HG02884 (cell line): ENCODE results near the gene RPL7A.
"Not testable (repeated sequence)": the region's sequence is repeated elsewhere in the genome, so short reads cannot be mapped to it uniquely, and the experiment has no call there.

Source experiments
- ATAC-seq: cut with Tn5 transposase; IDR thresholded peaks from one replicate; pipeline ENCODE4 v1.9.1; 2021; ENCODE audit warnings: mild to moderate bottlenecking, moderate library complexity; ENCODE audit not compliant: unreplicated experiment

RPL7A gene

GRCh38 chr9:133327834-133328484, 20.1 kb upstream of the RPL7A start:
- ATAC-seq: no peak

- ATAC-seq: not testable (repeated sequence)
Measured at GRCh38 chr9:133329306-133330156, 18.5 kb upstream of the RPL7A start.

GRCh38 chr9:133331221-133331620, 16.8 kb upstream of the RPL7A start:
- ATAC-seq: no peak

- ATAC-seq: no peak
Measured at GRCh38 chr9:133331641-133332380, 16.2 kb upstream of the RPL7A start.

GRCh38 chr9:133332381-133332730, 15.7 kb upstream of the RPL7A start:
- ATAC-seq: no peak

- ATAC-seq: no peak
Measured at GRCh38 chr9:133333011-133333410, 15.0 kb upstream of the RPL7A start.

- no peak for ATAC-seq
Measured at GRCh38 chr9:133333566-133333965, 14.5 kb upstream of the RPL7A start.

- no peak for ATAC-seq
Measured at GRCh38 chr9:133334161-133334560, 13.9 kb upstream of the RPL7A start.

GRCh38 chr9:133334888-133335287, 13.1 kb upstream of the RPL7A start:
- not testable (repeated sequence) for ATAC-seq

GRCh38 chr9:133335924-133336811, 11.8 kb upstream of the RPL7A start, which contains the start of gene SURF6:
SURF6 (minus strand) TSS chr9:133336188; CDS start chr9:133336132, 56 bp downstream.
- ATAC-seq: peak; percentile 69

GRCh38 chr9:133339641-133340040, 8.4 kb upstream of the RPL7A start:
- ATAC-seq: no peak

- no peak for ATAC-seq
Measured at GRCh38 chr9:133340256-133340655, 7.8 kb upstream of the RPL7A start.

- ATAC-seq: no peak
Measured at GRCh38 chr9:133340916-133341315, 7.1 kb upstream of the RPL7A start.

GRCh38 chr9:133341369-133342068, 6.5 kb upstream of the RPL7A start:
- no peak for ATAC-seq

- no peak for ATAC-seq
Measured at GRCh38 chr9:133342069-133342406, 6.0 kb upstream of the RPL7A start.

- ATAC-seq: no peak
Measured at GRCh38 chr9:133342570-133342969, 5.4 kb upstream of the RPL7A start.

GRCh38 chr9:133344071-133344470, 3.9 kb upstream of the RPL7A start:
- ATAC-seq: no peak

GRCh38 chr9:133344979-133345378, 3.0 kb upstream of the RPL7A start:
- no peak for ATAC-seq

- no peak for ATAC-seq
Measured at GRCh38 chr9:133345596-133345995, 2.4 kb upstream of the RPL7A start.
